HepG2 (cell line): ENCODE measurements around the gene CCDC148. TPM values are rescaled to one million over a fixed set of nuclear protein-coding genes. Genes with fewer than 3 reads are reported as not detected.

Experiments
- ARID3A ChIP-seq: IDR thresholded peaks from 2 replicates; pipeline ENCODE4 v1.6.1; 2012; ENCODE audit warnings: low read depth, low read length, improper control_type of control experiment
- BRD4 ChIP-seq: sonication (generic); formaldehyde crosslinking; IDR thresholded peaks from 2 replicates; pipeline ENCODE4 v1.4.0; 2020; ENCODE audit warnings: missing genetic modification reagents
- HNF4A ChIP-seq: sonication (generic); formaldehyde crosslinking; IDR thresholded peaks from 2 replicates; pipeline ENCODE4 v1.4.0; 2020; ENCODE audit warnings: missing genetic modification reagents
- KLF13 ChIP-seq: sonication (generic); formaldehyde crosslinking; IDR thresholded peaks from 2 replicates; pipeline ENCODE4 v1.4.0; 2020; ENCODE audit warnings: mild to moderate bottlenecking, missing genetic modification reagents
- MLXIP ChIP-seq: sonication (generic); formaldehyde crosslinking; IDR thresholded peaks from 2 replicates; pipeline ENCODE4 v1.9.0; 2021; ENCODE audit warnings: missing genetic modification reagents, borderline replicate concordance
- SAP130 ChIP-seq: IDR thresholded peaks from 2 replicates; pipeline ENCODE4 v1.6.1; 2016; ENCODE audit warnings: low read depth
- SMARCC2 ChIP-seq: fragments of 450-650 bp; IDR thresholded peaks from 2 replicates; pipeline ENCODE4 v1.6.1; 2017; ENCODE audit warnings: antibody characterized with exemption, mild to moderate bottlenecking
- SMARCE1 ChIP-seq: fragments of 450-650 bp; IDR thresholded peaks from 2 replicates; pipeline ENCODE4 v1.6.1; 2017; ENCODE audit warnings: borderline replicate concordance
- ZFAT ChIP-seq: sonication (generic); formaldehyde crosslinking; conservative IDR thresholded peaks from 2 replicates; pipeline ENCODE4 v1.8.1; 2023; ENCODE audit warnings: missing genetic modification reagents, inconsistent platforms
- ZMYM3 ChIP-seq: sonication (generic); formaldehyde crosslinking; IDR thresholded peaks from 2 replicates; pipeline ENCODE4 v1.5.1; 2020; ENCODE audit warnings: mild to moderate bottlenecking, missing genetic modification reagents
- ZNF441 ChIP-seq: sonication (generic); formaldehyde crosslinking; IDR thresholded peaks from 2 replicates; pipeline ENCODE4 v1.7.0; 2021; ENCODE audit warnings: missing genetic modification reagents, borderline replicate concordance
- ZNF614 ChIP-seq: IDR thresholded peaks from 2 replicates; pipeline ENCODE4 v1.6.1; 2018; ENCODE audit warnings: missing biosample characterization, missing genetic modification reagents, inconsistent platforms, borderline replicate concordance
- ZNF740 ChIP-seq: sonication (generic); formaldehyde crosslinking; IDR thresholded peaks from 2 replicates; pipeline ENCODE4 v1.4.0; 2020; ENCODE audit warnings: missing genetic modification reagents
- ZSCAN9 ChIP-seq: IDR thresholded peaks from 2 replicates; pipeline ENCODE4 v1.6.1; 2016; ENCODE audit warnings: borderline replicate concordance
- polyA plus RNA-seq, 8 experiments: library from polyadenylated mRNA; depleted of rRNA in 3 of 8; stranded (reverse) in 7 of 8; unstranded in 1 of 8; fragments of >200 nt; fragmentation: Illumina TruSeq in 4 of 8; extraction: Trizol in 4 of 8; gene quantifications; 2 replicates each; pipeline versions ENCODE4 v1.2.1 to v1.2.3, GENCODE V29; 2011 to 2016; ENCODE audit warnings: low read depth in 4 of 8, missing spikeins in 1 of 8, mixed read lengths in 1 of 8; ENCODE audit not compliant: insufficient read depth in 1 of 8
- total RNA-seq, 5 experiments: library from RNA; depleted of rRNA; stranded (reverse); fragments of >200 nt; fragmentation: Illumina TruSeq; extraction: Trizol; gene quantifications; 2 replicates each; pipeline ENCODE4 v1.2.3, GENCODE V29; 2016; ENCODE audit warnings: low read depth in 1 of 5
- TF ChIP-seq, protein P1 (sequence below): IDR thresholded peaks from 2 replicates; pipeline ENCODE4 v1.6.1; 2016; ENCODE audit warnings: missing compliant biosample characterization, missing genetic modification reagents, borderline replicate concordance
- TF ChIP-seq, protein P2 (sequence below): sonication (generic); formaldehyde crosslinking; conservative IDR thresholded peaks from 2 replicates; pipeline ENCODE4 v1.4.0; 2020; ENCODE audit warnings: missing genetic modification reagents
- TF ChIP-seq, protein P3 (sequence below): IDR thresholded peaks from 2 replicates; pipeline ENCODE4 v1.4.0; 2020; ENCODE audit warnings: mild to moderate bottlenecking, missing genetic modification reagents

The CCDC148 gene
- total and polyA plus RNA-seq, 2 of the 13 experiments (the other 11 are each of a cell fraction or from before 2014, with no cell fraction given), result 0.30 to 0.49 TPM

GRCh38 chr2:158502974-158503373 is 46.4 kb upstream of the CCDC148 start (continued):
- TF ChIP-seq ARID3A (peak; percentile 93), SMARCC2 (peak; percentile 58; the same call in 1 of the 2 replicates), SMARCE1 (peak; percentile 78), ZNF740 (no peak), ZFAT (CRISPR knock-in tag) (no peak), MLXIP (CRISPR knock-in tag) (no peak), KLF13 (no peak), ZMYM3 (CRISPR knock-in tag) (no peak), ZNF441 (CRISPR knock-in tag) (no peak), HNF4A (CRISPR knock-in tag) (peak; percentile 28; the same call in 1 of the 2 replicates), BRD4 (CRISPR knock-in tag) (no peak), ZNF614 (CRISPR knock-in tag) (no peak), ZSCAN9 (CRISPR knock-in tag) (no peak), SAP130 (CRISPR knock-in tag) (peak; percentile 59)
- TF ChIP-seq, protein P1, sequence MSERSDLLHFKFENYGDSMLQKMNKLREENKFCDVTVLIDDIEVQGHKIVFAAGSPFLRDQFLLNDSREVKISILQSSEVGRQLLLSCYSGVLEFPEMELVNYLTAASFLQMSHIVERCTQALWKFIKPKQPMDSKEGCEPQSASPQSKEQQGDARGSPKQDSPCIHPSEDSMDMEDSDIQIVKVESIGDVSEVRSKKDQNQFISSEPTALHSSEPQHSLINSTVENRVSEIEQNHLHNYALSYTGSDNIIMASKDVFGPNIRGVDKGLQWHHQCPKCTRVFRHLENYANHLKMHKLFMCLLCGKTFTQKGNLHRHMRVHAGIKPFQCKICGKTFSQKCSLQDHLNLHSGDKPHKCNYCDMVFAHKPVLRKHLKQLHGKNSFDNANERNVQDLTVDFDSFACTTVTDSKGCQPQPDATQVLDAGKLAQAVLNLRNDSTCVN (CRISPR knock-in tag), result no peak
- TF ChIP-seq, protein P2, sequence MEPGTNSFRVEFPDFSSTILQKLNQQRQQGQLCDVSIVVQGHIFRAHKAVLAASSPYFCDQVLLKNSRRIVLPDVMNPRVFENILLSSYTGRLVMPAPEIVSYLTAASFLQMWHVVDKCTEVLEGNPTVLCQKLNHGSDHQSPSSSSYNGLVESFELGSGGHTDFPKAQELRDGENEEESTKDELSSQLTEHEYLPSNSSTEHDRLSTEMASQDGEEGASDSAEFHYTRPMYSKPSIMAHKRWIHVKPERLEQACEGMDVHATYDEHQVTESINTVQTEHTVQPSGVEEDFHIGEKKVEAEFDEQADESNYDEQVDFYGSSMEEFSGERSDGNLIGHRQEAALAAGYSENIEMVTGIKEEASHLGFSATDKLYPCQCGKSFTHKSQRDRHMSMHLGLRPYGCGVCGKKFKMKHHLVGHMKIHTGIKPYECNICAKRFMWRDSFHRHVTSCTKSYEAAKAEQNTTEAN (CRISPR knock-in tag), result no peak
- TF ChIP-seq, protein P3, sequence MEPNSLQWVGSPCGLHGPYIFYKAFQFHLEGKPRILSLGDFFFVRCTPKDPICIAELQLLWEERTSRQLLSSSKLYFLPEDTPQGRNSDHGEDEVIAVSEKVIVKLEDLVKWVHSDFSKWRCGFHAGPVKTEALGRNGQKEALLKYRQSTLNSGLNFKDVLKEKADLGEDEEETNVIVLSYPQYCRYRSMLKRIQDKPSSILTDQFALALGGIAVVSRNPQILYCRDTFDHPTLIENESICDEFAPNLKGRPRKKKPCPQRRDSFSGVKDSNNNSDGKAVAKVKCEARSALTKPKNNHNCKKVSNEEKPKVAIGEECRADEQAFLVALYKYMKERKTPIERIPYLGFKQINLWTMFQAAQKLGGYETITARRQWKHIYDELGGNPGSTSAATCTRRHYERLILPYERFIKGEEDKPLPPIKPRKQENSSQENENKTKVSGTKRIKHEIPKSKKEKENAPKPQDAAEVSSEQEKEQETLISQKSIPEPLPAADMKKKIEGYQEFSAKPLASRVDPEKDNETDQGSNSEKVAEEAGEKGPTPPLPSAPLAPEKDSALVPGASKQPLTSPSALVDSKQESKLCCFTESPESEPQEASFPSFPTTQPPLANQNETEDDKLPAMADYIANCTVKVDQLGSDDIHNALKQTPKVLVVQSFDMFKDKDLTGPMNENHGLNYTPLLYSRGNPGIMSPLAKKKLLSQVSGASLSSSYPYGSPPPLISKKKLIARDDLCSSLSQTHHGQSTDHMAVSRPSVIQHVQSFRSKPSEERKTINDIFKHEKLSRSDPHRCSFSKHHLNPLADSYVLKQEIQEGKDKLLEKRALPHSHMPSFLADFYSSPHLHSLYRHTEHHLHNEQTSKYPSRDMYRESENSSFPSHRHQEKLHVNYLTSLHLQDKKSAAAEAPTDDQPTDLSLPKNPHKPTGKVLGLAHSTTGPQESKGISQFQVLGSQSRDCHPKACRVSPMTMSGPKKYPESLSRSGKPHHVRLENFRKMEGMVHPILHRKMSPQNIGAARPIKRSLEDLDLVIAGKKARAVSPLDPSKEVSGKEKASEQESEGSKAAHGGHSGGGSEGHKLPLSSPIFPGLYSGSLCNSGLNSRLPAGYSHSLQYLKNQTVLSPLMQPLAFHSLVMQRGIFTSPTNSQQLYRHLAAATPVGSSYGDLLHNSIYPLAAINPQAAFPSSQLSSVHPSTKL, result peak; percentile 66
